GM12878 (cell line): ENCODE data around the gene FLVCR1. TPM values are rescaled to one million over a fixed set of nuclear protein-coding genes. Genes with fewer than 3 reads are reported as not detected.

Source experiments
- ATAC-seq: fragments of 200-7000 bp; cut with Tn5 transposase; 3 replicates; pipeline ENCODE4 v1.9.1; 2020; ENCODE audit warnings: mild to moderate bottlenecking, moderate library complexity
- BruUV-seq: library from RNA; stranded (reverse); fragments of 400-500 nt; replicated peaks from 2 replicates; lab custom pipeline; 2021; lab: Mats Ljungman, UMichigan
- CTCF ChIA-PET: fragments of 300-600 bp; sonication (Branson Sonifier 250); formaldehyde crosslinking; extraction: SDS; loops from one replicate; lab custom pipeline; 2021; ENCODE audit warnings: inconsistent platforms; lab: Yijun Ruan, JAX
- POLR2A ChIA-PET: fragments of 350-600 bp; formaldehyde crosslinking; extraction: SDS; loops from one replicate; lab custom pipeline; 2021; ENCODE audit warnings: inconsistent platforms; lab: Charles Lee
- RAD21 ChIA-PET: fragments of 300-600 bp; sonication (Branson Sonifier 250); formaldehyde crosslinking; loops from one replicate; lab custom pipeline; 2023; ENCODE audit warnings: antibody characterized with exemption; ENCODE audit not compliant: unreplicated experiment; lab: Charles Lee
- SMC1A ChIA-PET: fragments of 300-600 bp; sonication (Branson Sonifier 250); formaldehyde crosslinking; loops from one replicate; lab custom pipeline; 2023; ENCODE audit not compliant: unreplicated experiment, uncharacterized antibody; lab: Charles Lee
- DNase-seq: peaks from one replicate; pipeline ENCODE4 v3.0.0-alpha.2; 2011; ENCODE audit warnings: low read depth, low spot score
- FAIRE-seq: peaks from 3 replicates; lab custom pipeline; 2011; peaks lifted over from hg19 to GRCh38; lab: Jason Lieb, UNC
- H2AFZ ChIP-seq: 2 replicates; pipeline ENCODE4 v1.6.0; 2011; ENCODE audit warnings: low read depth, low read length, control low read depth; ENCODE audit not compliant: control insufficient read depth
- H3K27ac ChIP-seq: 2 replicates; pipeline ENCODE4 v1.5.1; 2011; ENCODE audit warnings: control low read depth; ENCODE audit not compliant: control insufficient read depth, insufficient read depth
- H3K27me3 ChIP-seq, 2 experiments: replicated peaks in 1 of 2; 2 replicates each; pipeline versions ENCODE4 v1.6.0 to v1.6.1; 2011; ENCODE audit warnings: low read length in 1 of 2; ENCODE audit not compliant: control insufficient read depth in 2 of 2, insufficient read depth in 2 of 2
- H3K36me3 ChIP-seq, 2 experiments: 2 replicates each; pipeline ENCODE4 v1.5.1; 2011; ENCODE audit warnings: low read length in 1 of 2; ENCODE audit not compliant: control insufficient read depth in 2 of 2, insufficient read depth in 2 of 2
- H3K4me1 ChIP-seq: 2 replicates; pipeline ENCODE4 v1.6.1; 2011; ENCODE audit warnings: mild to moderate bottlenecking, low read length, moderate library complexity, mixed read lengths; ENCODE audit not compliant: control insufficient read depth, insufficient read depth
- H3K4me2 ChIP-seq: 2 replicates; pipeline ENCODE4 v1.6.0; 2011; ENCODE audit warnings: control low read depth; ENCODE audit not compliant: control insufficient read depth, insufficient read depth
- H3K4me3 ChIP-seq: fragments of 200-600 bp; sonication (generic); 2 replicates; pipeline ENCODE4 v1.5.1; 2016
- H3K79me2 ChIP-seq: 2 replicates; pipeline ENCODE4 v1.6.0; 2011; ENCODE audit warnings: low read length; ENCODE audit not compliant: control insufficient read depth, insufficient read depth
- H3K9ac ChIP-seq: 2 replicates; pipeline ENCODE4 v1.8.0; 2011; ENCODE audit warnings: low read length, control low read depth, mixed read lengths; ENCODE audit not compliant: control insufficient read depth, insufficient read depth
- H3K9me3 ChIP-seq: replicated peaks from 3 replicates; pipeline ENCODE4 v1.5.1; 2011; ENCODE audit warnings: mild to moderate bottlenecking, low read length; ENCODE audit not compliant: control insufficient read depth, insufficient read depth
- H4K20me1 ChIP-seq: 2 replicates; pipeline ENCODE4 v1.6.0; 2011; ENCODE audit not compliant: control insufficient read depth, insufficient read depth
- IKZF1 ChIP-seq: fragments of 450-650 bp; conservative IDR thresholded peaks from 2 replicates; pipeline ENCODE4 v1.6.1; 2017; ENCODE audit warnings: antibody characterized with exemption, mild to moderate bottlenecking
- IRF3 ChIP-seq: fragments of 450-650 bp; IDR thresholded peaks from 2 replicates; pipeline ENCODE4 v1.6.1; 2014; ENCODE audit warnings: mild to moderate bottlenecking
- NR2C2 ChIP-seq: IDR thresholded peaks from 2 replicates; pipeline ENCODE4 v1.6.1; 2011; ENCODE audit warnings: borderline replicate concordance, low read depth; ENCODE audit not compliant: control insufficient read depth, insufficient read length
- PBX3 ChIP-seq: IDR thresholded peaks from 2 replicates; pipeline ENCODE4 v1.6.1; 2011; ENCODE audit warnings: mild to moderate bottlenecking, low read depth, low read length, moderate library complexity; ENCODE audit not compliant: insufficient replicate concordance
- PRDM15 ChIP-seq: fragments of 450-650 bp; formaldehyde crosslinking; IDR thresholded peaks from 2 replicates; pipeline ENCODE4 v1.4.0; 2020; ENCODE audit warnings: mild to moderate bottlenecking, moderate library complexity
- SMARCA5 ChIP-seq: fragments of 450-650 bp; IDR thresholded peaks from 2 replicates; pipeline ENCODE4 v1.6.1; 2017; ENCODE audit warnings: mild to moderate bottlenecking
- SP1 ChIP-seq: IDR thresholded peaks from one replicate; pipeline ENCODE4 v1.6.1; 2011; ENCODE audit warnings: low read depth, low read length
- SRF ChIP-seq, 2 experiments: IDR thresholded peaks; 2 replicates each; pipeline ENCODE4 v1.6.1; 2011; ENCODE audit warnings: low read depth in 2 of 2, low read length in 2 of 2, mild to moderate bottlenecking in 1 of 2, moderate library complexity in 1 of 2
- TAF1 ChIP-seq: IDR thresholded peaks from 2 replicates; pipeline ENCODE4 v1.6.1; 2011; ENCODE audit warnings: mild to moderate bottlenecking, low read depth, low read length, borderline replicate concordance
- WRNIP1 ChIP-seq: IDR thresholded peaks from 2 replicates; pipeline ENCODE4 v1.6.1; 2011; ENCODE audit warnings: low read depth, low read length, improper control_type of control experiment, borderline replicate concordance
- WGBS: methylation state at CpG from one replicate; pipeline ENCODE4 v1.1.6; 2016; ENCODE audit warnings: low lambda C conversion rate; ENCODE audit not compliant: insufficient replicate concordance, insufficient coverage; ENCODE audit errors: missing lambda C conversion rate; 5-methylcytosine and 5-hydroxymethylcytosine counted together
- in situ Hi-C: fragments of 300-500 bp; cut with MboI; formaldehyde crosslinking; loops from 9 replicates; pipeline ENCODE4 v1.14.3; 2018; ENCODE audit warnings: mixed read lengths
- intact Hi-C: fragments of 100-400 bp; cut with micrococcal nuclease; formaldehyde crosslinking; loops from one replicate; pipeline ENCODE4 v1.14.2; 2022; ENCODE audit not compliant: unreplicated experiment
- polyA plus RNA-seq, 11 experiments: library from polyadenylated mRNA; depleted of rRNA in 4 of 11; unstranded in 6 of 11; stranded (reverse) in 5 of 11; fragments of >200 nt; fragmentation: Nextera tagmentation in 4 of 11; fragmentation: Illumina TruSeq in 1 of 11; extraction: Ambion mirVana in 4 of 11; extraction: Trizol in 1 of 11; gene quantifications; 1 replicate in 1 of 11; 2 replicates in 10 of 11; pipeline versions ENCODE4 v1.2.1 to v1.2.3, GENCODE V29; 2011 to 2016; ENCODE audit warnings: inconsistent platforms in 2 of 11, missing spikeins in 2 of 11, low read depth in 1 of 11
- total RNA-seq, 4 experiments: library from RNA; depleted of rRNA in 3 of 4; stranded (reverse); fragments of >200 nt in 3 of 4; fragmentation: Illumina TruSeq in 1 of 4; extraction: Trizol in 1 of 4; gene quantifications; 2 replicates each; pipeline versions ENCODE4 v1.2.1 to v1.2.3, GENCODE V29; 2013 to 2021

FLVCR1 gene
- total and polyA plus RNA-seq, 10 of the 15 experiments (the other 5 are each of a cell fraction or from before 2014, with no cell fraction given) = 7.1 to 25.2 (median 17.6) TPM

GRCh38 chr1:212917134-212917485 is 59.0 kb downstream of the FLVCR1 start:
- 99% methylated on average over 7 of the region's 9 CpGs for WGBS
- intact Hi-C loops = no loop called here

GRCh38 chr1:212917858-212918257 is 59.8 kb downstream of the FLVCR1 start:
- in situ Hi-C loops (no loop called here), intact Hi-C loops (no loop called here)
- no peaks in the 10 kb centered on the region for H3K79me2 ChIP-seq
- H3K36me3 ChIP-seq = no peaks in the 10 kb centered on the region
- no peak overlapping the region for H3K27ac ChIP-seq
- no TSS peak for BruUV-seq
- WGBS = 80% methylated on average over 5 of the region's 5 CpGs
- DNase-seq = no peak
- peaks cover 20% of the 10 kb centered on the region for H3K4me1 ChIP-seq
- ChIA-PET CTCF (interaction anchor here (0.7 to 1.0 kb wide), 4 partner anchors 20 to 126 kb away, joined by 3 to 4 read pairs (median 3); no protein-coding TSS in a partner anchor), POLR2A (no interaction called here), SMC1A (interaction anchor here (1.0 to 1.6 kb wide), 4 partner anchors 13 to 103 kb away, joined by 3 to 4 read pairs (median 4); no protein-coding TSS in a partner anchor), RAD21 (no interaction called here)
- H4K20me1 ChIP-seq = no peaks in the 10 kb centered on the region
- H3K9me3 ChIP-seq = no peaks in the 10 kb centered on the region
- no peak overlapping the region for H2AFZ ChIP-seq
- no peak overlapping the region for H3K9ac ChIP-seq
- no peaks in the 10 kb centered on the region for H3K27me3 ChIP-seq
- H3K4me2 ChIP-seq = no peak overlapping the region
- FAIRE-seq = no peak
- H3K4me3 ChIP-seq = no peak overlapping the region
- no peak for ATAC-seq
- TF ChIP-seq SRF (IDR thresholded peaks at IDR 0.05; ENCODE audit: low read depth in 2 of 2, low read length in 2 of 2) (no peak), IKZF1 (no peak), PBX3 (no peak), PRDM15 (CRISPR knock-in tag) (no peak), NR2C2 (no peak), TAF1 (no peak), WRNIP1 (no peak), IRF3 (no peak), SMARCA5 (no peak)

More at GRCh38 chr1:212917134-212917485, 59.0 kb downstream of the FLVCR1 start:
- Histone ChIP-seq H3K4me2 (peak overlapping the region; percentile 60), H4K20me1 (no peaks in the 10 kb centered on the region), H3K27me3 (no peaks in the 10 kb centered on the region), H2AFZ (peak overlapping the region; percentile 52), H3K27ac (no peak overlapping the region), H3K4me1 (peaks cover 20% of the 10 kb centered on the region), H3K9ac (no peak overlapping the region), H3K79me2 (no peaks in the 10 kb centered on the region), H3K9me3 (no peaks in the 10 kb centered on the region), H3K36me3 (no peaks in the 10 kb centered on the region), H3K4me3 (no peak overlapping the region)
- no TSS peak for BruUV-seq
- ChIA-PET CTCF (no interaction called here), SMC1A (interaction anchor here (0.6 to 1.6 kb wide), 4 partner anchors 44 to 102 kb away, joined by 3 to 4 read pairs (median 3); no protein-coding TSS in a partner anchor), POLR2A (no interaction called here), RAD21 (no interaction called here)
- TF ChIP-seq SP1 = no peak
- DNase-seq = no peak
- no peak for ATAC-seq
- no peak for FAIRE-seq
- in situ Hi-C loops = no loop called here
